Measurements from ENCODE around the gene ARG1. TPM values are rescaled to one million over a fixed set of nuclear protein-coding genes. Genes with fewer than 3 reads are reported as not detected.
A peak's percentile ranks its signal among the peaks of the same experiment; 100 is the strongest.

ARG1 gene
- total RNA-seq, 1 experiment from 2014 or later: not detected

GRCh38 chr6:131600716-131601115, 27.7 kb downstream of the ARG1 start:
- no peaks in the 10 kb centered on the region for H3K9me3 ChIP-seq (replicated peaks)
- H3K27me3 ChIP-seq (replicated peaks): no peaks in the 10 kb centered on the region
- H3K4me1 ChIP-seq (replicated peaks): no peaks in the 10 kb centered on the region
- DNase-seq (ENCODE audit: low read depth in 1 of 2, low spot score in 2 of 2): no peak
- peaks cover 92% of the 10 kb centered on the region for H3K36me3 ChIP-seq
- H3K4me3 ChIP-seq: no peak overlapping the region
- H3K27ac ChIP-seq: no peak overlapping the region

DNA sequence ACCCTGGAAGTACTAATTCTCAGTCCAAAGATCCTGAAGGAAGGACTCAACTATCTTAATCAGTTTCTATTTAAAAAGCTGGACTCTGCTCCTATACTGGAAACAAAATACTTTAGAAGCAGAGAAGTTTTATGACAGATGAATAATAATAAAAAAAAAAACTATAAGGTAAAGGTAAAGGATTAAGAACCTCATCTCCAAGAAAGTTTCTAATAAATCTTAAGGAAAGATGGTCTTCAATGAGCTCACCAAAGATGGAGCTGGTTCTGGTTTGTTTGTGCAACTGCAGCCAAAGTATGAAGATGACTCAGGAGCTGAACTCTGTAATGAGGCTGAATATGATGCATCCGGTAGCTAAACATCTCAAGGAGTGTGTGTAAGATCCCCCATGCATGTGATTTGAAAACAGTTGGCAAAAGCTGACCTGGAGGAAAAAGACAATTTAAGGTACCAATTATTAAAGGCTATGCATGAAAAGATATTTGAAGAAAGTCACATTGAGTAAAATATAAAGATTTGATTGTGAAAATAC, 29.8 kb downstream of the ARG1 start:
- H3K27me3 ChIP-seq (replicated peaks): no peaks in the 10 kb centered on the region
- peak in 1 of 2 experiments; percentile 11 for DNase-seq (ENCODE audit: low read depth in 1 of 2, low spot score in 2 of 2)
- H3K4me3 ChIP-seq: no peak overlapping the region
- H3K4me1 ChIP-seq (replicated peaks): no peaks in the 10 kb centered on the region
- H3K9me3 ChIP-seq (replicated peaks): no peaks in the 10 kb centered on the region
- no peak overlapping the region for H3K27ac ChIP-seq
- H3K36me3 ChIP-seq: peaks cover 85% of the 10 kb centered on the region

GRCh38 chr6:131613296-131613925, 40.4 kb downstream of the ARG1 start:
- DNase-seq (ENCODE audit: low read depth in 1 of 2, low spot score in 2 of 2): no peak
- H3K27ac ChIP-seq: no peak overlapping the region
- no peaks in the 10 kb centered on the region for H3K27me3 ChIP-seq (replicated peaks)
- H3K4me1 ChIP-seq (replicated peaks): no peaks in the 10 kb centered on the region
- no peaks in the 10 kb centered on the region for H3K9me3 ChIP-seq (replicated peaks)
- H3K36me3 ChIP-seq: peaks cover 59% of the 10 kb centered on the region
- H3K4me3 ChIP-seq: no peak overlapping the region

- H3K9me3 ChIP-seq (replicated peaks): no peaks in the 10 kb centered on the region
- peaks cover 63% of the 10 kb centered on the region for H3K36me3 ChIP-seq
- DNase-seq (ENCODE audit: low read depth in 1 of 2, low spot score in 2 of 2): no peak
- H3K27ac ChIP-seq: no peak overlapping the region
- H3K27me3 ChIP-seq (replicated peaks): no peaks in the 10 kb centered on the region
- no peak overlapping the region for H3K4me3 ChIP-seq
- H3K4me1 ChIP-seq (replicated peaks): no peaks in the 10 kb centered on the region
Measured at GRCh38 chr6:131615275-131615674, 42.2 kb downstream of the ARG1 start.

DNA sequence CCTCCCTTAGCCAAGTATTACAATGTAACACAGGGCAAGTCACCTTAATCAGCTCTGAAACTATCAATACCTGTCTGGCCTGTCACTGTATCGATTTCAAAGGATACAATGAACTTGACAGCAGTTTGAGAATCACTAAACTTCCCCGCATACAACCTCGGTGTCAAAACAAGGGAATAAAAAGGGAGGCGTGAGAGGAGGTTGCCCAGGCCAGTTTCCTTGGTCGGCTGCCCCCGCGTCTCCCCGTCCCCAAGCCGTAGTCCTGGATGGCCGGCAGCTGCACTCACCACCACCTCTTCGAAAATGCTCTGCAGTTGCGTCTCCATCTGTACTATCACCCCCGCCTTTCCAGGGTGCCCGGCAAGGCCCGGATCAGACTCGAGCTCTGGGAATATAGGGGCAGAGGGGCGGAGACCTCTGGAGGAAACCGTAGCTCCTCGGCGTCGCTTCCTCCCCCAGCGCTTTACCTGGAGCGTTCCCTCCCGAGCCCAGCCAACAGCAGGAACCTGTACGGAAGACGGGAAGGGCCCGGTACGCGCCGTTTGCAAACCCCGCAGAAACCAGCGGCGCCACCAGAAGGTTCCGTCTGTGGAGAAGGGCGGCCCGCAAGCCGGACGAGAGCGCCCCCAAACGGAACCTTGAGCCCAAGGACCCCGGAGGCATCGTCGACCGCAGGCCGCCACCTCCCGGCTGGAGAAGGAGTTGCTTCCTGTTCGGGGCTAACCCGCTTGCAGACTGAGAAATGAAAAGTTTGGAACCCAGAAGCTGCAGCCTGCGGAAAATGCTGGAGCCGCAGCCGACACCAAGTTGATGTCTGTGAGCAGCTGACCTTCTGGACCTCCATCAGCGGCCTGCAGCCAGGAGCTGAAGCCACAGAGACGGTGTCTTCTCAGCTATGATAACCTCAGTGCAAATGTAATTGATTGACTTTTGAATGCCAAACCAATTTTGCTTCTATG, 55.0 kb downstream of the ARG1 start, which contains the start of gene MED23:
Gene MED23, minus strand, starts transcription at position 519 of the 959 bp plus-strand sequence. Its CDS starts 193 bp downstream, at position 326.
- Histone ChIP-seq H3K36me3 (peaks cover 35% of the 10 kb centered on the region), H3K4me1 (replicated peaks) (peaks cover 6% of the 10 kb centered on the region), H3K9me3 (replicated peaks) (no peaks in the 10 kb centered on the region), H3K27ac (peak within 1 kb of the TSS; percentile 6; the same call in 1 of the 2 replicates), H3K4me3 (peak within 1 kb of the TSS; percentile 63), H3K27me3 (replicated peaks) (no peaks in the 10 kb centered on the region)
- peak; percentile 94 to 98 for DNase-seq (ENCODE audit: low read depth in 1 of 2, low spot score in 2 of 2)

DNA sequence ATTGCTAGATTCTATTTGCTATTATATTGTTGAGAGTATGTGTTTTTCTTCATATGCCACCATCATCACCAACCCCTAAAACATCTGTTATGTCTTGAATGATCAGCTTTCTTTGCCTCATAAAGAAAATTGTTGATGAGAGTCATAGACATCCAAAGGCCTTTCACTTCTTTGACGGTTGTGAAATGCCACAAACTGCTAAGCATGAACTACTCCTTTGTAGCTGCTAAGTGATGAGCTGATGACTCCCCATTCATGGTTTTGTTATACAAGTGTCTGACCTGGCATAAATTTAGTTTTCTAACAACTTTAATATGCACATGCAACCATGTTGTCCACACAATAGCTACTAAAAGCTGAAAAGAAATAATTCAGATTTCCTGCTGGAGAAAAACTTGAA, 55.7 kb downstream of the ARG1 start:
- no peaks in the 10 kb centered on the region for H3K27me3 ChIP-seq (replicated peaks)
- peaks cover 27% of the 10 kb centered on the region for H3K36me3 ChIP-seq
- H3K4me1 ChIP-seq (replicated peaks): peaks cover 6% of the 10 kb centered on the region
- DNase-seq (ENCODE audit: low read depth in 1 of 2, low spot score in 2 of 2): peak in 1 of 2 experiments; percentile 10
- H3K4me3 ChIP-seq: peak overlapping the region; percentile 63
- no peaks in the 10 kb centered on the region for H3K9me3 ChIP-seq (replicated peaks)
- H3K27ac ChIP-seq: no peak overlapping the region

DNA sequence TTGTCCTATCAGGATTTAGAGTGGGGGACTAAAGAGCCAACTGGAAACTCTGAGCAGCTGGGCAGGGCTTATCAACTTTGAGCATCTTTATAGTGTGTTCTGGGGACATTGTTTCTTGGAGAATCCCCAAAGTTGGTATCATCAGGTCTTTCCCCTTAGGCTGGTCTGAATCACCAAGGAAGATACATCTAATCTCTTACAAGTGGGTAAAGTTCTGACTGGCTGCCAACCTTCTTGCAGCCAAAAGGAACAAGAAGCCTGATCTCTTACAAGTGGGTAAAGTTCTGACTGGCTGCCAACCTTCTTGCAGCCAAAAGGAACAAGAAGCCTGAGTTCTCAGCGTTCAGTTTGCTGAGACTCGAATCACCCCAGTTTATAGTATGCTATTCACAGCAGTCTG, 56.6 kb downstream of the ARG1 start:
- H3K4me3 ChIP-seq: no peak overlapping the region
- peaks cover 6% of the 10 kb centered on the region for H3K4me1 ChIP-seq (replicated peaks)
- H3K9me3 ChIP-seq (replicated peaks): no peaks in the 10 kb centered on the region
- no peak overlapping the region for H3K27ac ChIP-seq
- H3K36me3 ChIP-seq: peaks cover 18% of the 10 kb centered on the region
- no peak for DNase-seq (ENCODE audit: low read depth in 1 of 2, low spot score in 2 of 2)
- no peaks in the 10 kb centered on the region for H3K27me3 ChIP-seq (replicated peaks)

GRCh38 chr6:131631625-131632289, 58.7 kb downstream of the ARG1 start:
- Histone ChIP-seq H3K27me3 (replicated peaks) (no peaks in the 10 kb centered on the region), H3K4me3 (no peak overlapping the region), H3K36me3 (peaks cover 1% of the 10 kb centered on the region; the same call in 1 of the 2 replicates), H3K27ac (no peak overlapping the region), H3K4me1 (replicated peaks) (peaks cover 6% of the 10 kb centered on the region), H3K9me3 (replicated peaks) (no peaks in the 10 kb centered on the region)
- no peak for DNase-seq (ENCODE audit: low read depth in 1 of 2, low spot score in 2 of 2)

Other genes with a start within 250 kb of the ARG1 start
- 23.9 and 32.2 TPM in 2 replicates for gene MED23, start 55.0 kb downstream of the ARG1 start, total RNA-seq (2014; rRNA removed; shearing (Covaris generic))
- 0.05 and 0.72 TPM in 2 replicates for gene ENPP3, start 64.1 kb downstream of the ARG1 start, total RNA-seq (2014; rRNA removed; shearing (Covaris generic))
- not detected in 2 replicates for gene OR2A4, start 128.2 kb downstream of the ARG1 start, total RNA-seq (2014; rRNA removed; shearing (Covaris generic))
- 0.26 TPM in 1 of 2 replicates, not detected in the other for gene CTAGE9, start 137.8 kb downstream of the ARG1 start, total RNA-seq (2014; rRNA removed; shearing (Covaris generic))
- 21.5 and 24.5 TPM in 2 replicates for gene ENPP1, start 234.8 kb downstream of the ARG1 start, total RNA-seq (2014; rRNA removed; shearing (Covaris generic))

All from SJSA1 (cell line).